ENCODE measurements around the gene NAV2.

Gene NAV2

DNA sequence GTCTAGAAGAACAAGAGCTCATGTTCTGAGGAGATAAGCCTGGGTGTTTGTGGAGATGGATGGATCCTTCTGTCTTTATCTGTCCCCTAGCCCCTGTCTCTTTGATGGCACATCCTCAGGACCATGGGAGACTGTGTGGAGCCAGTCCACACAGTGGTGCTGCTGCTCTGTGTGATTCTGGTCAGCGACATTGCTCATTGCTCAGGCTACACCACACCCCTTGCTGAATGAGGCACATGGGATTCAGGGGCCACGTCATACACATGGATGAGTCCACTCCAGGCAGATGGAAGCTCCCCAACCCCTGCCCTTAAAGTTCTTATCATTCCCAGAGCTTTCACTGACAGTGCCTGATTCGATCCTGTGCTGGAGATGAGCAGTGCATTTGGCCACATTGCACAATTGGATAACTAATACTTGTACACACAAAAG, 222.2 kb downstream of the NAV2 start:
- Histone ChIP-seq H3K27me3 (no peaks in the 10 kb centered on the region), H3K4me3 (no peak overlapping the region), H3K4me1 (peaks cover 0 to 79% (median 43%) of the 10 kb centered on the region in 4 donors), H3K9me3 (no peaks in the 10 kb centered on the region), H3K36me3 (peaks cover 23 to 44% (median 24%) of the 10 kb centered on the region in 3 donors), H3K27ac (peak overlapping the region in 1 of 2 donors; percentile 69)
- TF ChIP-seq, protein P1, sequence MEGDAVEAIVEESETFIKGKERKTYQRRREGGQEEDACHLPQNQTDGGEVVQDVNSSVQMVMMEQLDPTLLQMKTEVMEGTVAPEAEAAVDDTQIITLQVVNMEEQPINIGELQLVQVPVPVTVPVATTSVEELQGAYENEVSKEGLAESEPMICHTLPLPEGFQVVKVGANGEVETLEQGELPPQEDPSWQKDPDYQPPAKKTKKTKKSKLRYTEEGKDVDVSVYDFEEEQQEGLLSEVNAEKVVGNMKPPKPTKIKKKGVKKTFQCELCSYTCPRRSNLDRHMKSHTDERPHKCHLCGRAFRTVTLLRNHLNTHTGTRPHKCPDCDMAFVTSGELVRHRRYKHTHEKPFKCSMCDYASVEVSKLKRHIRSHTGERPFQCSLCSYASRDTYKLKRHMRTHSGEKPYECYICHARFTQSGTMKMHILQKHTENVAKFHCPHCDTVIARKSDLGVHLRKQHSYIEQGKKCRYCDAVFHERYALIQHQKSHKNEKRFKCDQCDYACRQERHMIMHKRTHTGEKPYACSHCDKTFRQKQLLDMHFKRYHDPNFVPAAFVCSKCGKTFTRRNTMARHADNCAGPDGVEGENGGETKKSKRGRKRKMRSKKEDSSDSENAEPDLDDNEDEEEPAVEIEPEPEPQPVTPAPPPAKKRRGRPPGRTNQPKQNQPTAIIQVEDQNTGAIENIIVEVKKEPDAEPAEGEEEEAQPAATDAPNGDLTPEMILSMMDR (IDR thresholded peaks at IDR 0.05), result no peak
- peak in 1 of 2 donors; percentile 49 for DNase-seq
- intact Hi-C loops (cut with DNase I; ENCODE audit: low total_unique reads), result no loop called here

DNA sequence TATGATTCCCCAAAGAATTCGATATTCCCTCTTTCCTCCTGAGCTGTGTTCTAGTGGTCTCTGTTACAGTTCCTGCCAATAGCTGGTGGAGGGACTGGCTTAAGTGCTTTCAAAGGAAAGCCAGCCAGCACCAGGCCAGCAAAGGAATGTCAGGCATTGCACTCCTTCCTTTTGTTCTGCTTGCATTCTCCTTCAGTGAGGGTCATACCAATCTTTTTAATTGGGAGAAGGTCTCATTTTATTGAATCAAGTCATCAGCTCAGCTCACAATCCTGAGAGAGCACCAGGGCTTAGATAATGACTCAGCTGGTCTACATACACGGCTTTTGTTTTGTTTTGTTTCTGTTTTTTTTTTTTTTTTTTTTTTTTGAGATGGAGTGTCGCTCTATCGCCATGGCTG, 222.9 kb downstream of the NAV2 start:
- Histone ChIP-seq H3K9me3 (no peaks in the 10 kb centered on the region), H3K4me1 (peaks cover 0 to 72% (median 43%) of the 10 kb centered on the region in 4 donors), H3K27me3 (no peaks in the 10 kb centered on the region), H3K27ac (no peak overlapping the region), H3K36me3 (peaks cover 25 to 50% (median 28%) of the 10 kb centered on the region in 3 donors), H3K4me3 (no peak overlapping the region)
- TF ChIP-seq, protein P1 (IDR thresholded peaks at IDR 0.05), result no peak
- DNase-seq, result no peak
- intact Hi-C loops (cut with DNase I; ENCODE audit: low total_unique reads), result no loop called here

DNA sequence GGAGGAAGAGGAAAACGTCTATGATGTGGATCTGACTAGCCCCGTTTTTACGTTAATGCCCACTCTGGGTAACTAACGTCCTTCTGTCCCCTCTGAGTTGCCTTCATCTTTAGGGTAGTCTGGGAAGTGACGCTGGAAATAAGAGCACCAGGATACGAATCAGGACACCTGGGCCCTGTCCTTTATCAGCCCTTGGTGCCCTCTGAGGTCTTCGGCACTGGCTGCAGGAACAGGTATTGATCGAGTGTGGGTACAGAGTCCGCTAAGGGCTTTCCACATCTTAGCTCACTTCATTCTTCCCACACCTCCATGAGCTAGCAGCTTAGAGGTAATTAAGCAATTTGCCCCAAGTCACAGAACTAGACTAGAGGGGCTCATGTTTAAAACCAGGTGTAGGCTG, 223.8 kb downstream of the NAV2 start:
- no peak for DNase-seq
- Histone ChIP-seq H3K27me3 (no peaks in the 10 kb centered on the region), H3K27ac (no peak overlapping the region), H3K4me1 (peaks cover 0 to 63% (median 37%) of the 10 kb centered on the region in 4 donors), H3K36me3 (peaks cover 34 to 59% (median 37%) of the 10 kb centered on the region in 3 donors), H3K9me3 (no peaks in the 10 kb centered on the region), H3K4me3 (no peak overlapping the region)
- intact Hi-C loops (cut with DNase I; ENCODE audit: low total_unique reads), result no loop called here
- TF ChIP-seq, protein P1 (IDR thresholded peaks at IDR 0.05), result no peak

DNA sequence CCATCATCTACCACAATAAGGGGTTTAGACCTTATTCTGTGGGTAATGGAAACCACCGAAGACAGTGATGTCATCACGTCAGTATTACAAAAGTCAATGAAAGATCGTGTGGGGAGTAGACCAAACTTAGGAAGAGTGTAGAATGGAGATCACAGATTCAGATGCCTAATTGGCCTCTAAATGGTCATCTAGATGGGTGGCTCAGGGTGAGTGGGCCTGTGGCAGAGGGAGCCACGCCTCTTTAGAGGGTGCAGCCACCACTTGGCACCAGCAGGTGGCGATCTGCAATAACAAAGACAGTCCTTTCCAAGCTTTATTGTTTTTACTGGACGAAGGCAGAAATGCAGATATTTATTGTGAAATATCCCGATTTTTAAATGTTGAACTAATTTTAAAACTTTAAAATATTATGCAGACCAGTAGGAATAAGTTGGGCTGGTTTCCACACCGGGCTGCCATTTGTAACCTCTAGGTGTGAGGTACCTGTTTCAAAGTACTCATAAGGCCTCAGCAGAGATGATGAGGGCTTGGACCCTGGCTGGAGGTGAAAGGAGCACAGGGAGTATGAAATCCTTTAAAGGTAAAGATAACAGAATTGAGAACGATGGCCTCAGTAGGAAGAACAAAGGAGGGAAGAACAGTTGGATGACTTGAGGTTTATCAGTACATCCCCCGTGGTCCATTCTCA, 225.7 kb downstream of the NAV2 start:
- peak overlapping the region in 1 of 2 donors; percentile 30 for H3K27ac ChIP-seq
- no peak for DNase-seq
- no peaks in the 10 kb centered on the region for H3K27me3 ChIP-seq
- peaks cover 0 to 44% (median 31%) of the 10 kb centered on the region in 4 donors for H3K4me1 ChIP-seq
- H3K36me3 ChIP-seq, result peaks cover 39 to 65% (median 40%) of the 10 kb centered on the region in 3 donors
- intact Hi-C loops (cut with DNase I; ENCODE audit: low total_unique reads), result no loop called here
- no peaks in the 10 kb centered on the region for H3K9me3 ChIP-seq
- TF ChIP-seq, protein P1 (IDR thresholded peaks at IDR 0.05), result peak; percentile 74 to 76
- H3K4me3 ChIP-seq, result no peak overlapping the region

DNA sequence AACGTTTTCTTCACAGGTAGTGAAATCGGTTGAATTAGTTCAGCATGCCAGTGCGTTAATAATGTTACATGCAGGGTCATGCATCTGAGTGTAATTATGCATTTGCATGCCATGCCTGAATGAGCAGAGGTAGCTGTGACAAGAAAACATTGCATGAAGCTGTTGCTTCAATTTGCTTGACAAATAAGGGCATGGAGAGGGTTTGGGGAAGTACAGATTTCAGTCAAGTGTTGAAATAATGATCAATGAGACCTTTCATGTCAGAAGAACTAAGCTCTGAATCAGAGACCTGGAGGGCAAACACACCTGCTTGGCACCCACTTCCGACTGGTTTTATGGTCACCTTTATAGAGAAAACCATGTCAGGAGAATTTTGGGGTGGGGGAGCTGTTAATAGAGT, 226.2 kb downstream of the NAV2 start:
- Histone ChIP-seq H3K9me3 (no peaks in the 10 kb centered on the region), H3K4me3 (no peak overlapping the region), H3K36me3 (peaks cover 33 to 59% (median 37%) of the 10 kb centered on the region in 3 donors), H3K27ac (peak overlapping the region in 1 of 2 donors; percentile 29), H3K4me1 (peaks cover 0 to 43% (median 26%) of the 10 kb centered on the region in 4 donors), H3K27me3 (no peaks in the 10 kb centered on the region)
- TF ChIP-seq, protein P1 (IDR thresholded peaks at IDR 0.05), result no peak
- intact Hi-C loops (cut with DNase I; ENCODE audit: low total_unique reads), result no loop called here
- no peak for DNase-seq
